ENCODE measurements around the gene CCSER1. TPM values are rescaled to one million over a fixed set of nuclear protein-coding genes. Genes with fewer than 3 reads are reported as not detected.
"Not testable (repeated sequence)": the region's sequence is repeated elsewhere in the genome, so short reads cannot be mapped to it uniquely, and the experiment has no call there.

The CCSER1 gene
- total RNA-seq, 1 donor from 2014 or later: 11.9 TPM

GRCh38 chr4:90299373-90299772 lies 172.2 kb downstream of the CCSER1 start:
- H3K4me1 Mint-ChIP-seq: peaks cover 3% of the 10 kb centered on the region
- peaks cover 6% of the 10 kb centered on the region for H3K9me3 Mint-ChIP-seq
- DNase-seq (ENCODE audit: low read depth, low spot score): no peak
- no peak overlapping the region for H3K27ac Mint-ChIP-seq (ENCODE audit: unreplicated experiment)
- H3K27me3 Mint-ChIP-seq (ENCODE audit: low read depth): no peaks in the 10 kb centered on the region
- peaks cover 13% of the 10 kb centered on the region for H3K36me3 Mint-ChIP-seq (ENCODE audit: low read depth)
- H3K4me3 Mint-ChIP-seq: no peak overlapping the region
- TF ChIP-seq, protein P1, sequence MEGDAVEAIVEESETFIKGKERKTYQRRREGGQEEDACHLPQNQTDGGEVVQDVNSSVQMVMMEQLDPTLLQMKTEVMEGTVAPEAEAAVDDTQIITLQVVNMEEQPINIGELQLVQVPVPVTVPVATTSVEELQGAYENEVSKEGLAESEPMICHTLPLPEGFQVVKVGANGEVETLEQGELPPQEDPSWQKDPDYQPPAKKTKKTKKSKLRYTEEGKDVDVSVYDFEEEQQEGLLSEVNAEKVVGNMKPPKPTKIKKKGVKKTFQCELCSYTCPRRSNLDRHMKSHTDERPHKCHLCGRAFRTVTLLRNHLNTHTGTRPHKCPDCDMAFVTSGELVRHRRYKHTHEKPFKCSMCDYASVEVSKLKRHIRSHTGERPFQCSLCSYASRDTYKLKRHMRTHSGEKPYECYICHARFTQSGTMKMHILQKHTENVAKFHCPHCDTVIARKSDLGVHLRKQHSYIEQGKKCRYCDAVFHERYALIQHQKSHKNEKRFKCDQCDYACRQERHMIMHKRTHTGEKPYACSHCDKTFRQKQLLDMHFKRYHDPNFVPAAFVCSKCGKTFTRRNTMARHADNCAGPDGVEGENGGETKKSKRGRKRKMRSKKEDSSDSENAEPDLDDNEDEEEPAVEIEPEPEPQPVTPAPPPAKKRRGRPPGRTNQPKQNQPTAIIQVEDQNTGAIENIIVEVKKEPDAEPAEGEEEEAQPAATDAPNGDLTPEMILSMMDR (conservative IDR thresholded peaks at IDR 0.05): no peak

DNA sequence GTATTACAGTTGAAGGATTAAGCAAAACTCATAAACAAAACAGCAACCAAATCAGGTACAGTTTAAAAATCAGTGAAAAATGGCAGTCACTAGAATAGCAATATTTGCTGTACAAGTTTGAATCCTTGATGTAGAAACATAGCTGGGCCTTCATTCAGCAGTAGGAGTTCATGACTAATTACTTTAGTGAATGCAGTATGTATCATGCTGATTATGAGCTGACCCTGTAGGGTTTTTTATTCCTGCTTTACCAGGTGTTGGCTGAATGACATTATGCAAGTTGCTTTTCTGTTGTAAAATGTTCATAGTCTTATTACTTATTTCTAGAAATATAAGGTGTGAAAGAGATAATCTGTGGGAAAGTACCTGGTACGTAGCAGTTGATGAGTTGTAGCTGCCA lies 179.6 kb downstream of the CCSER1 start:
- Mint-ChIP-seq H3K4me1 (no peaks in the 10 kb centered on the region), H3K9me3 (peaks cover 3% of the 10 kb centered on the region), H3K27ac (ENCODE audit: unreplicated experiment) (no peak overlapping the region), H3K36me3 (ENCODE audit: low read depth) (peaks cover 9% of the 10 kb centered on the region), H3K27me3 (ENCODE audit: low read depth) (no peaks in the 10 kb centered on the region), H3K4me3 (no peak overlapping the region)
- TF ChIP-seq, protein P1 (conservative IDR thresholded peaks at IDR 0.05): no peak
- DNase-seq (ENCODE audit: low read depth, low spot score): no peak

GRCh38 chr4:90317140-90317539 lies 189.9 kb downstream of the CCSER1 start:
- not testable (repeated sequence) for H3K4me3 Mint-ChIP-seq; H3K27me3 Mint-ChIP-seq (ENCODE audit: low read depth); H3K9me3 Mint-ChIP-seq; H3K27ac Mint-ChIP-seq (ENCODE audit: unreplicated experiment); DNase-seq (ENCODE audit: low read depth, low spot score); H3K36me3 Mint-ChIP-seq (ENCODE audit: low read depth); H3K4me1 Mint-ChIP-seq

GRCh38 chr4:90317785-90318184 lies 190.6 kb downstream of the CCSER1 start:
- Mint-ChIP-seq H3K27me3 (ENCODE audit: low read depth) (no peaks in the 10 kb centered on the region), H3K9me3 (no peaks in the 10 kb centered on the region), H3K36me3 (ENCODE audit: low read depth) (peaks cover 3% of the 10 kb centered on the region), H3K27ac (ENCODE audit: unreplicated experiment) (no peak overlapping the region), H3K4me1 (peaks cover 4% of the 10 kb centered on the region), H3K4me3 (no peak overlapping the region)
- DNase-seq (ENCODE audit: low read depth, low spot score): no peak
- TF ChIP-seq, protein P1 (conservative IDR thresholded peaks at IDR 0.05): no peak

- TF ChIP-seq, protein P1 (conservative IDR thresholded peaks at IDR 0.05): no peak
- peaks cover 4% of the 10 kb centered on the region for H3K4me1 Mint-ChIP-seq
- no peak overlapping the region for H3K27ac Mint-ChIP-seq (ENCODE audit: unreplicated experiment)
- H3K36me3 Mint-ChIP-seq (ENCODE audit: low read depth): peaks cover 3% of the 10 kb centered on the region
- no peaks in the 10 kb centered on the region for H3K9me3 Mint-ChIP-seq
- H3K27me3 Mint-ChIP-seq (ENCODE audit: low read depth): no peaks in the 10 kb centered on the region
- H3K4me3 Mint-ChIP-seq: no peak overlapping the region
- DNase-seq (ENCODE audit: low read depth, low spot score): no peak
Observed at GRCh38 chr4:90318193-90318592, 191.0 kb downstream of the CCSER1 start.

DNA sequence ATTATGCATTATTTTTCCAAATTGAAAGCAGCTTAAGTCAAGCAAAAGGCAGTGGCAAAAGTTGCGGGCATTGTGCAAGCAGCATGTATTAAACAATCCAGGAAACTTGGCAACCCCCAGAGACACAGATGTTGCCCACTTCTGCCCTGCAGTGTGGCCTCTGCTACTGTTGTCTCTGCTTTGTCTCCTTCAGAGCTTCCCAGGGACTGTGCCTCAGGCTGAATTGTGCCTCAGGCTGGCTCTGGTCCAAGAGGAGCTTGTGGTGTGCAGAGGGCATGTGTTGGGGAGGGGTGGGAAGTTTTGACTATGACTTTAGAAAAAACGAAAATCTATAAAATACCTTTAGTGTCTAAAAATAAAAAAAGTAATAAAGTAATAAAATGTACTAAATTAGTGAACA lies 201.4 kb downstream of the CCSER1 start:
- DNase-seq (ENCODE audit: low read depth, low spot score): peak; percentile 9
- H3K27me3 Mint-ChIP-seq (ENCODE audit: low read depth): no peaks in the 10 kb centered on the region
- peaks cover 8% of the 10 kb centered on the region for H3K4me1 Mint-ChIP-seq
- no peak overlapping the region for H3K4me3 Mint-ChIP-seq
- peaks cover 4% of the 10 kb centered on the region for H3K36me3 Mint-ChIP-seq (ENCODE audit: low read depth)
- no peak overlapping the region for H3K27ac Mint-ChIP-seq (ENCODE audit: unreplicated experiment)
- TF ChIP-seq, protein P1 (conservative IDR thresholded peaks at IDR 0.05): no peak
- H3K9me3 Mint-ChIP-seq: no peaks in the 10 kb centered on the region
